Stimulated activated CD8-positive, alpha-beta memory T cell treated with anti-CD3 and anti-CD28 coated beads, Interleukin-7, amount 100 ng/mL, for 48 hours (primary cell): Measurements from ENCODE around the gene MTG2.

Source experiments
- DNase-seq, 2 donors: peaks; one replicate each; pipeline ENCODE4 v3.0.0-alpha.2; 2020; ENCODE audit warnings: low read depth in 1 of 2; ENCODE audit errors: extremely low read depth in 1 of 2

The MTG2 gene

GRCh38 chr20:62183426-62184142 is 756 bp downstream of the MTG2 start:
- DNase-seq = no peak

DNA sequence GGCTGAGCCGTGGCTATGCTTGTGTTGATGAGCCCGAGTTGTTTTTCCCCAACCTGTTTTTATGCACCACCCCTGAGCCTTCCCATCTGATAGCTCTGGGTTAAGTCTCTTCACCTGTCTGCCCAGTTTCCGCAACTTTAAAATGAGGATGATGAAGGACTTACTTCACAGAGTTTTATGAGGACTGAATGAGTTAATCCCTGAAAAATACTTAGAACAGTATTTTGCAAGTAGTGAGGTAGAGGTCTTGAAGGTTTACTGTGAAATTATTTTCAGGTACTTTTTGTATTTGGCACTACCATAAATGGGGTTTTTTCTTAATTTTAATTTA is 3.2 kb downstream of the MTG2 start:
- no peak for DNase-seq

GRCh38 chr20:62186887-62187866 is 4.3 kb downstream of the MTG2 start:
- DNase-seq = no peak

GRCh38 chr20:62190639-62191411 is 8.0 kb downstream of the MTG2 start:
- no peak for DNase-seq

GRCh38 chr20:62191781-62192559 is 9.1 kb downstream of the MTG2 start:
- DNase-seq = no peak

- DNase-seq = no peak
These were observed 9.8 kb downstream of the MTG2 start for GRCh38 chr20:62192635-62193034.

- DNase-seq = no peak
These were observed 10.5 kb downstream of the MTG2 start for GRCh38 chr20:62193079-62194025.

DNA sequence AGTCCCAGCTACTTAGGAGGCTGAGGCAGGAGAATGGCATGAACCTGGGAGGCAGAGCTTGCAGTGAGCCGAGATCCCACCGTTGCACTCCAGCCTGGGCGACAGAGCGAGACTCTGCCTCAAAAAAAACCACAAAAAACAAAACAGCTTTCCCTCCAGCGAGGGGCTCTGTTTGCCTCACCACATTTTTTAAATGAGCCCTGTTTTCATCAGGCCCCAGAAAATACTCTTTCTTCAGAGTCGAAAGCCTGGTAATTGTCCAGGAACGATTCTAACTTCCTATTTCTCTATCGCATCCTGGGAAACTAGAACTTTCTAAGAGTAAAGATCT is 12.2 kb downstream of the MTG2 start:
- DNase-seq = no peak

DNA sequence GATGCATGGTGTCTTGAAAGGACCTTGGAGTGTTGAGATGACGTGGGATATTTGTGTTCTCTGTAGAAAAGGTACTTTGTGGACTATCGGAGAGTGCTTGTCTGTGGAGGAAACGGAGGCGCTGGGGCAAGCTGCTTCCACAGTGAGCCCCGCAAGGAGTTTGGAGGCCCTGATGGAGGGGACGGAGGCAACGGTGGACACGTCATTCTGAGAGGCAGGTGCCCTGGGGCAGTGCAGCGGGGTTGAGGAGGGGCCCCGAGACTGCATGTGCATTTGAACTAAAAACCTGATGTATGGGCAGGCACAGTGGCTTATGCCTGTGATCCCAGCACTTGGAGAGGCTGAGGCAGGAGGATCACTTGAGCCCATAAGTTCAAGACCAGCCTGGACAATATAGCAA is 12.9 kb downstream of the MTG2 start:
- no peak for DNase-seq

- DNase-seq = no peak
These were observed 13.5 kb downstream of the MTG2 start for GRCh38 chr20:62196286-62196685.

DNA sequence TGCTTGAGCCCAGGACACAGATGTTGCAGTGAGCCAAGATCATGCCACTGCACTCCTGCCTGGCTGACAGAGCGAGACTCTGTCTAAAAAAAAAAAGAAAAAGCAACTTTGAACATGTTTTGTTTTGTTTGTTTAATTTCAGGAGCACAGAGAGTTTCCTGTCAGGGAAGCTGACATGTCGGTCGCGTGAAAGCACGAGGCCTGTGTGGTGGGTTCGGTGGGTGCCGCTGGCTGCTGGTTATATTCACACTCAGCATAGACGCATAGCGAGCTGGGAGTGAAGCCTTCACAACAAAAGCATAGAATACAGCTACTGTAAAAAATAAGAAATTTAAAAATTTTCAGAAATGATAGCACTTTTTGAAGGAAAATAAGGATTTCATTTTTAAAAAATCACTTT is 14.5 kb downstream of the MTG2 start:
- no peak for DNase-seq

GRCh38 chr20:62197801-62198200 is 15.0 kb downstream of the MTG2 start:
- no peak for DNase-seq

- no peak for DNase-seq
These were observed 15.7 kb downstream of the MTG2 start for GRCh38 chr20:62198496-62198895.

DNA sequence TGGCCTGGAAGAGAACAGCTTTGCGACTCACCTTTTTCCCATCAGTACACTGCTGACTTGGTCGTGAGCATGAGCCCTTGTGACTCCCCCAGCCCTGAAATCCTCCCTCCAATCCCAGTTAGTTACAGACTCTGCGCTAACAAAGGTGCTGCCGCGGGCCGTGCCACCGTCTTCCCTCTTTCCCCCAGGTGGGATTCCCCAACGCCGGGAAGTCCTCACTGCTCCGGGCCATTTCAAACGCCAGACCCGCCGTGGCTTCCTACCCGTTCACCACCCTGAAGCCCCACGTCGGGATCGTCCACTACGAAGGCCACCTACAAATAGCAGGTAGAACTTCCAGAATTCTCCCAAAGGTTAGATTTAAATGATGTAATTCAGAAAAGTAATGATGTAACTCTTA is 16.1 kb downstream of the MTG2 start:
- no peak for DNase-seq

- no peak for DNase-seq
These were observed 17.8 kb downstream of the MTG2 start for GRCh38 chr20:62200491-62201172.

DNA sequence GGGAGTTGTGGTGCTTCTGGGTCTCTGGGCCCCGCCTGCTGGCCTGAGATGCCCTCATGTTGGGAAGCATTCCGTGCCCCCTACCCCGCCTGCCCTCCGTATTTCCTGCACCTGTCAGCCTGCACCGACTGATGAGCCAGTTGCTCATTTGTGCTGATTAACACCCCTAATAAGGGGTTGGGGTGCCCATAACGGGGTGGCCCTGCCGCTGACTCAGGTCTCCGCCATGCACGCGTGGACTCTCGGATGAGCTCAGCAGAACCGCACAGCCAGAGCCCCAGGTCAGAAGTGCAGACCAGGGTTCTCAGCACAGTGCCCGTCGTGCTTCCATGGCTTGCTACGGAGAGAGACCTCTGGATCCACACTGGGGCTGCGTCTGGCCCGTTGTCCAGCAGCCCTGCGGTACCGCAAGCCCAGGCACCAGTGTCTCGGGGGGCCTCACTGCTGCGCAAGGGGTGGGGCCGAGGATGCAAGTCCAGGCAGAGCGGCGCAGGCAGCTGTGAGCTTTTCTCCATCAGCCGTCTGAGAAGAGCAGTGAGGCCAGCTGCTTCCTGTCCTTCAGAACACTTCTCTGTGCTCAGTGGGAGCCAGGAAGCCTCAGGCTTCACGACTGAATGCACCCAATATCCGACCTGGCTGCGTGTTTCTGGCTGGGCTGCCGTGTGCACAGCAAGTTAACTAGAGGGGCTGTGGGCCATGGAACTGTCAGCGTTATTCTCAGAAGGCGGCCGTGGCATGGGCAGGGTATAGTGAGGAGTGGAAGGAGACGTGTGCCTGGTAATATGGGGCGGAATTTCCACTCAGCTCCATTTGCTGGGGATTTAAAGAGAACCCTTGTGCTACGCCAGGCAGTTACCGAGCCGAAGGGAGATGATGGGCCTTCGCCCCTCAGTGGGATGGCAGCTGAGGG is 18.6 kb downstream of the MTG2 start:
- no peak for DNase-seq

GRCh38 chr20:62202083-62202395 is 19.2 kb downstream of the MTG2 start:
- no peak for DNase-seq

DNA sequence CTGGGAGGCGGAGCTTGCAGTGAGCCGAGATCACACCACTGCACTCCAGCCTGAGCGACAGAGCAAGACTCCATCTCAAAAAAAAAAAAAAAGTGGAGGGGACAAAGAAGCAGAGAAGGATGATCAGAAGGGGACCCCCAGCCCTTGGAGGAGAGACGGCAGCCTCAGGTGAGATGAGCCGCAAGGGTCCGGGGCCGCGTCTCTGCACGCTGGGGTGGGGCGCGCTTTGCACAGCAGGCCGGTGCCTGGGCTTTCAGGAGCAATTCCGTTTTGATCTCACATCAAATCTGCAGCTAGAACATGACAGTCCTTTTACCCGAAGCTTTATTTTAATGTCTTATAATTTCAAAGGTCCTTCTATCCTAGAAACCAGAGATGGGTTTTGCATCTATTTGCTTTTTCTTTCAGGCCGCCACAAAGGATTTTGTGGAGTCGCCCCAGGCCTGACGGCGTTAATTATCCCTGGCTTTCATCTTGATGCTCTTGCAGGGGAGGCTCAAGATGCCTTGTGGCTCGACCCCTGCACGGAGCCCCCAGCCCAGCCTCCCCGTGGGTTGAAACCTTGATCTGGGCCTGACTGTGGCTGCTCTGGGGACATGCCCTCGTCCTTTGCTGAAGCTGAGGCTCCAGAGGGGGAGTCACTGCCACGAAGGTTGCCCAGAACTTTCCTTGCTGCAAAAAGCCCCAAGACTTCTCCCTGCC is 20.0 kb downstream of the MTG2 start:
- no peak for DNase-seq
